AG04450 (cell line): ENCODE results near the gene OSBPL3. TPM values are rescaled to one million over a fixed set of nuclear protein-coding genes. Genes with fewer than 3 reads are reported as not detected.

Experiments
- CTCF ChIA-PET: fragments of 300-600, 350-600 bp; formaldehyde crosslinking; extraction: SDS; loops from one replicate; lab custom pipeline; 2022; ENCODE audit warnings: antibody characterized with exemption, inconsistent platforms; lab: Charles Lee
- POLR2A ChIA-PET: fragments of 350-600 bp; formaldehyde crosslinking; extraction: SDS; loops from one replicate; lab custom pipeline; 2021; ENCODE audit warnings: antibody characterized with exemption, inconsistent platforms; lab: Yijun Ruan, JAX
- DNase-seq: peaks from one replicate; pipeline ENCODE4 v3.0.0-alpha.2; 2011; ENCODE audit warnings: low read depth, low spot score
- H3K27ac ChIP-seq: one replicate; pipeline ENCODE4 v1.5.1; 2012; ENCODE audit warnings: low read depth, low read length, control low read depth
- H3K27me3 ChIP-seq: one replicate; pipeline ENCODE4 v1.6.0; 2012; ENCODE audit warnings: low read length; ENCODE audit not compliant: control insufficient read depth, insufficient read depth
- H3K4me3 ChIP-seq: 2 replicates; pipeline ENCODE4 v1.5.1; 2011; ENCODE audit warnings: mild to moderate bottlenecking, low read depth, low read length, control low read depth
- H3K9me3 ChIP-seq: 2 replicates; pipeline ENCODE4 v1.5.1; 2012; ENCODE audit warnings: low read length; ENCODE audit not compliant: control insufficient read depth, insufficient read depth
- CTCF ChIP-seq: IDR thresholded peaks from 2 replicates; pipeline ENCODE4 v1.5.1; 2011; ENCODE audit warnings: low read depth, low read length, control low read depth, inconsistent platforms
- polyA plus RNA-seq: library from polyadenylated mRNA; depleted of rRNA; stranded (reverse); fragments of >200 nt; gene quantifications from 2 replicates; pipeline ENCODE4 v1.2.3, GENCODE V29; 2011

Gene OSBPL3
- polyA plus RNA-seq, 1 experiment = 37.8 TPM

GRCh38 chr7:24842029-24842428, 137.9 kb downstream of the OSBPL3 start:
- ChIA-PET POLR2A (interaction anchor here (0.5 to 0.8 kb wide), 2 partner anchors 119 to 138 kb away, joined by 3 read pairs; partner anchors contain the start of gene OSBPL3), CTCF (interaction anchor here (1.0 kb wide), 1 partner anchor 29 kb away, joined by 9 read pairs; no protein-coding TSS in a partner anchor)
- no peak overlapping the region for H3K27ac ChIP-seq
- no peak overlapping the region for H3K4me3 ChIP-seq
- TF ChIP-seq CTCF = no peak
- H3K9me3 ChIP-seq = no peaks in the 10 kb centered on the region
- DNase-seq = no peak
- no peaks in the 10 kb centered on the region for H3K27me3 ChIP-seq

- DNase-seq = no peak
- no peak for TF ChIP-seq CTCF
- H3K27ac ChIP-seq = no peak overlapping the region
- ChIA-PET POLR2A (no interaction called here), CTCF (interaction anchor here (1.1 kb wide), 1 partner anchor 28 kb away, joined by 4 read pairs; no protein-coding TSS in a partner anchor)
- H3K4me3 ChIP-seq = no peak overlapping the region
- H3K9me3 ChIP-seq = no peaks in the 10 kb centered on the region
- H3K27me3 ChIP-seq = no peaks in the 10 kb centered on the region
Measured at GRCh38 chr7:24840563-24840962, 139.4 kb downstream of the OSBPL3 start.

DNA sequence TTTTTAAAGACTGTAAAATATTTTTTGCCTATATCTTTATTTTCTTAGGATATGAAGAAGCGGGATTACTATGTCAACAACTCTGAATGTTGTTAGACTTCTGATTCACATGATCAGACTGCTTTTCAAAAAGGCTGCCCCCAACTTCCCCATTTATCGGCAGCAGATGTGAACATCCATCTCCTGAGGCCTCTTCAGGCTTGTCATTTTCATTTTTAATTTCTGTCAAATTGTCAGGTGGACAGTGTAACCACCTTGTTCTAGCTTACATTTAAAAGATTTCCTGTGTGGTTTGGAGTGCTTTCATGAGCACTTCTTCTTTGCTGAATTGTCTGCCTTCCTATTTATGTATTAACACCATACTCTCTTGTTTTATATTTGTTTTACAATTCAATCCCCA, 143.9 kb downstream of the OSBPL3 start:
- TF ChIP-seq CTCF = no peak
- Histone ChIP-seq H3K27me3 (no peaks in the 10 kb centered on the region), H3K4me3 (no peak overlapping the region), H3K27ac (no peak overlapping the region), H3K9me3 (peaks cover 3% of the 10 kb centered on the region; the same call in 1 of the 2 replicates)
- POLR2A ChIA-PET = no interaction called here
- CTCF ChIA-PET = no interaction called here
- DNase-seq = no peak

- no peak for DNase-seq
- ChIA-PET POLR2A (no interaction called here), CTCF (interaction anchor here (1.5 to 2.4 kb wide), 2 partner anchors 258 to 263 kb away, joined by 9 to 10 read pairs; no protein-coding TSS in a partner anchor)
- H3K4me3 ChIP-seq = no peak overlapping the region
- peaks cover 3% of the 10 kb centered on the region; the same call in 1 of the 2 replicates for H3K9me3 ChIP-seq
- no peaks in the 10 kb centered on the region for H3K27me3 ChIP-seq
- H3K27ac ChIP-seq = no peak overlapping the region
- no peak for TF ChIP-seq CTCF
Measured at GRCh38 chr7:24835643-24836042, 144.3 kb downstream of the OSBPL3 start.

- ChIA-PET POLR2A (interaction anchor here (0.6 kb wide), 1 partner anchor 14 kb away, joined by 3 read pairs; no protein-coding TSS in a partner anchor), CTCF (interaction anchor here (1.5 to 2.4 kb wide), 3 partner anchors 14 to 264 kb away, joined by 9 to 10 read pairs (median 9); no protein-coding TSS in a partner anchor)
- Histone ChIP-seq H3K27ac (no peak overlapping the region), H3K4me3 (no peak overlapping the region), H3K9me3 (peaks cover 3% of the 10 kb centered on the region; the same call in 1 of the 2 replicates), H3K27me3 (no peaks in the 10 kb centered on the region)
- DNase-seq = no peak
- no peak for TF ChIP-seq CTCF
Measured at GRCh38 chr7:24834128-24834798, 145.7 kb downstream of the OSBPL3 start.
